HEK293 (cell line): ENCODE results near the gene VARS1.

Experiments used
- BCL11A ChIP-seq: fragments of 450-650 bp; formaldehyde crosslinking; IDR thresholded peaks from 2 replicates; pipeline ENCODE4 v1.5.1; 2016; ENCODE audit warnings: low read depth, missing biosample characterization, missing genetic modification characterization
- FEZF1 ChIP-seq: fragments of 450-650 bp; formaldehyde crosslinking; IDR thresholded peaks from 2 replicates; pipeline ENCODE4 v1.5.1; 2016; ENCODE audit warnings: missing biosample characterization, missing genetic modification characterization
- KLF8 ChIP-seq: fragments of 450-650 bp; formaldehyde crosslinking; IDR thresholded peaks from 2 replicates; pipeline ENCODE4 v1.5.1; 2016; ENCODE audit warnings: missing biosample characterization, missing genetic modification characterization
- PRDM10 ChIP-seq: fragments of 450-650 bp; formaldehyde crosslinking; IDR thresholded peaks from 2 replicates; pipeline ENCODE4 v1.5.1; 2016; ENCODE audit warnings: missing biosample characterization, missing genetic modification characterization
- SETDB1 ChIP-seq: IDR thresholded peaks from one replicate; pipeline ENCODE4 v1.6.1; 2017; ENCODE audit warnings: mild to moderate bottlenecking, low read length, moderate library complexity, mixed read lengths; ENCODE audit not compliant: insufficient read length
- YY1 ChIP-seq: fragments of 450-650 bp; formaldehyde crosslinking; IDR thresholded peaks from 2 replicates; pipeline ENCODE4 v1.5.1; 2018; ENCODE audit warnings: missing biosample characterization, missing genetic modification characterization
- ZFHX2 ChIP-seq: fragments of 450-650 bp; formaldehyde crosslinking; conservative IDR thresholded peaks from 2 replicates; pipeline ENCODE4 v1.5.1; 2016; ENCODE audit warnings: missing biosample characterization, missing genetic modification characterization
- ZFP41 ChIP-seq: fragments of 450-650 bp; formaldehyde crosslinking; IDR thresholded peaks from 2 replicates; pipeline ENCODE4 v1.5.1; 2016; ENCODE audit warnings: missing biosample characterization, missing genetic modification characterization, borderline replicate concordance
- ZNF138 ChIP-seq: fragments of 450-650 bp; formaldehyde crosslinking; IDR thresholded peaks from 2 replicates; pipeline ENCODE4 v1.5.1; 2016; ENCODE audit warnings: missing biosample characterization, missing genetic modification characterization, borderline replicate concordance
- ZNF175 ChIP-seq: fragments of 450-650 bp; formaldehyde crosslinking; IDR thresholded peaks from 2 replicates; pipeline ENCODE4 v1.5.1; 2016; ENCODE audit warnings: missing biosample characterization, missing genetic modification characterization
- ZNF2 ChIP-seq: fragments of 450-650 bp; formaldehyde crosslinking; IDR thresholded peaks from 2 replicates; pipeline ENCODE4 v1.5.1; 2016; ENCODE audit warnings: missing biosample characterization, missing genetic modification characterization
- ZNF311 ChIP-seq: fragments of 450-650 bp; formaldehyde crosslinking; IDR thresholded peaks from 2 replicates; pipeline ENCODE4 v1.5.1; 2017; ENCODE audit warnings: missing biosample characterization, missing genetic modification characterization, borderline replicate concordance
- ZNF324 ChIP-seq: fragments of 450-650 bp; formaldehyde crosslinking; IDR thresholded peaks from 2 replicates; pipeline ENCODE4 v1.5.1; 2016; ENCODE audit warnings: missing biosample characterization, missing genetic modification characterization
- ZNF416 ChIP-seq: fragments of 450-650 bp; formaldehyde crosslinking; IDR thresholded peaks from 2 replicates; pipeline ENCODE4 v1.5.1; 2016; ENCODE audit warnings: missing biosample characterization, missing genetic modification characterization
- ZNF433 ChIP-seq: fragments of 450-650 bp; formaldehyde crosslinking; IDR thresholded peaks from 2 replicates; pipeline ENCODE4 v1.5.1; 2016; ENCODE audit warnings: missing biosample characterization, missing genetic modification characterization, low read depth
- ZNF626 ChIP-seq: fragments of 450-650 bp; sonication (Bioruptor Pico); formaldehyde crosslinking; IDR thresholded peaks from 2 replicates; pipeline ENCODE4 v1.5.1; 2018; ENCODE audit warnings: missing biosample characterization, missing genetic modification characterization, inconsistent platforms
- ZNF629 ChIP-seq: fragments of 450-650 bp; formaldehyde crosslinking; IDR thresholded peaks from 2 replicates; pipeline ENCODE4 v1.5.1; 2017; ENCODE audit warnings: missing biosample characterization, missing genetic modification characterization
- ZNF654 ChIP-seq: fragments of 450-650 bp; formaldehyde crosslinking; IDR thresholded peaks from 2 replicates; pipeline ENCODE4 v1.5.1; 2016; ENCODE audit warnings: low read depth, missing biosample characterization, missing genetic modification characterization
- ZNF777 ChIP-seq: fragments of 450-650 bp; formaldehyde crosslinking; IDR thresholded peaks from 2 replicates; pipeline ENCODE4 v1.5.1; 2017; ENCODE audit warnings: missing biosample characterization, missing genetic modification characterization, borderline replicate concordance
- ZSCAN30 ChIP-seq: fragments of 450-650 bp; IDR thresholded peaks from 2 replicates; pipeline ENCODE4 v1.5.1; 2018; ENCODE audit warnings: missing biosample characterization, mild to moderate bottlenecking, missing genetic modification characterization, moderate library complexity
- TF ChIP-seq, protein P1 (sequence below): fragments of 450-650 bp; formaldehyde crosslinking; IDR thresholded peaks from 2 replicates; pipeline ENCODE4 v1.5.1; 2016; ENCODE audit warnings: missing biosample characterization, missing genetic modification characterization
- TF ChIP-seq, protein P2 (sequence below): fragments of 450-650 bp; formaldehyde crosslinking; IDR thresholded peaks from 2 replicates; pipeline ENCODE4; 2016; ENCODE audit warnings: missing biosample characterization, missing genetic modification characterization

Gene VARS1

DNA sequence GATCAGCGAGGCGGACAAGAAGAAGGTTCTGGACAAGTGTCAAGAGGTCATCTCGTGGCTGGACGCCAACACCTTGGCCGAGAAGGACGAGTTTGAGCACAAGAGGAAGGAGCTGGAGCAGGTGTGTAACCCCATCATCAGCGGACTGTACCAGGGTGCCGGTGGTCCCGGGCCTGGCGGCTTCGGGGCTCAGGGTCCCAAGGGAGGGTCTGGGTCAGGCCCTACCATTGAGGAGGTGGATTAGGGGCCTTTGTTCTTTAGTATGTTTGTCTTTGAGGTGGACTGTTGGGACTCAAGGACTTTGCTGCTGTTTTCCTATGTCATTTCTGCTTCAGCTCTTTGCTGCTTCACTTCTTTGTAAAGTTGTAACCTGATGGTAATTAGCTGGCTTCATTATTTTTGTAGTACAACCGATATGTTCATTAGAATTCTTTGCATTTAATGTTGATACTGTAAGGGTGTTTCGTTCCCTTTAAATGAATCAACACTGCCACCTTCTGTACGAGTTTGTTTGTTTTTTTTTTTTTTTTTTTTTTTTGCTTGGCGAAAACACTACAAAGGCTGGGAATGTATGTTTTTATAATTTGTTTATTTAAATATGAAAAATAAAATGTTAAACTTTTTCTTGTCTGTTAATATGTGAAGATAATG lies 34.2 kb upstream of the VARS1 start (continued):
- TF ChIP-seq, protein P1, sequence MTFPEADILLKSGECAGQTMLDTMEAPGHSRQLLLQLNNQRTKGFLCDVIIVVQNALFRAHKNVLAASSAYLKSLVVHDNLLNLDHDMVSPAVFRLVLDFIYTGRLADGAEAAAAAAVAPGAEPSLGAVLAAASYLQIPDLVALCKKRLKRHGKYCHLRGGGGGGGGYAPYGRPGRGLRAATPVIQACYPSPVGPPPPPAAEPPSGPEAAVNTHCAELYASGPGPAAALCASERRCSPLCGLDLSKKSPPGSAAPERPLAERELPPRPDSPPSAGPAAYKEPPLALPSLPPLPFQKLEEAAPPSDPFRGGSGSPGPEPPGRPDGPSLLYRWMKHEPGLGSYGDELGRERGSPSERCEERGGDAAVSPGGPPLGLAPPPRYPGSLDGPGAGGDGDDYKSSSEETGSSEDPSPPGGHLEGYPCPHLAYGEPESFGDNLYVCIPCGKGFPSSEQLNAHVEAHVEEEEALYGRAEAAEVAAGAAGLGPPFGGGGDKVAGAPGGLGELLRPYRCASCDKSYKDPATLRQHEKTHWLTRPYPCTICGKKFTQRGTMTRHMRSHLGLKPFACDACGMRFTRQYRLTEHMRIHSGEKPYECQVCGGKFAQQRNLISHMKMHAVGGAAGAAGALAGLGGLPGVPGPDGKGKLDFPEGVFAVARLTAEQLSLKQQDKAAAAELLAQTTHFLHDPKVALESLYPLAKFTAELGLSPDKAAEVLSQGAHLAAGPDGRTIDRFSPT (tag by site-specific recombination), result peak; percentile 33; the same call in 1 of the 2 replicates
- no peak for TF ChIP-seq ZSCAN30 (tag by site-specific recombination)
- no peak for TF ChIP-seq ZNF626 (tag by site-specific recombination)
- peak; percentile 15; the same call in 1 of the 2 replicates for TF ChIP-seq FEZF1 (tag by site-specific recombination)
- no peak for TF ChIP-seq ZNF175 (tag by site-specific recombination)
- TF ChIP-seq BCL11A, result 0 out of 2 replicates have a peak, but pooled peaks have one; percentile 51
- TF ChIP-seq, protein P2, sequence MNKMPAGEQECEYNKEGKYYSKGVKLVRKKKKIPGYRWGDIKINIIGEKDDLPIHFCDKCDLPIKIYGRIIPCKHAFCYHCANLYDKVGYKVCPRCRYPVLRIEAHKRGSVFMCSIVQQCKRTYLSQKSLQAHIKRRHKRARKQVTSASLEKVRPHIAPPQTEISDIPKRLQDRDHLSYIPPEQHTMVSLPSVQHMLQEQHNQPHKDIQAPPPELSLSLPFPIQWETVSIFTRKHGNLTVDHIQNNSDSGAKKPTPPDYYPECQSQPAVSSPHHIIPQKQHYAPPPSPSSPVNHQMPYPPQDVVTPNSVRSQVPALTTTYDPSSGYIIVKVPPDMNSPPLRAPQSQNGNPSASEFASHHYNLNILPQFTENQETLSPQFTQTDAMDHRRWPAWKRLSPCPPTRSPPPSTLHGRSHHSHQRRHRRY (tag by site-specific recombination), result peak; percentile 93
- no peak for TF ChIP-seq ZNF416 (tag by site-specific recombination)
- TF ChIP-seq PRDM10 (tag by site-specific recombination), result peak; percentile 97
- no peak for TF ChIP-seq SETDB1
- no peak for TF ChIP-seq ZNF777 (tag by site-specific recombination)
- peak; percentile 48 for TF ChIP-seq ZNF629 (tag by site-specific recombination)
- no peak for TF ChIP-seq YY1
- no peak for TF ChIP-seq ZNF311
- TF ChIP-seq ZFHX2 (tag by site-specific recombination), result no peak
- TF ChIP-seq ZNF654 (tag by site-specific recombination), result peak; percentile 93
- no peak for TF ChIP-seq ZNF138 (tag by site-specific recombination)
- TF ChIP-seq KLF8 (tag by site-specific recombination), result no peak
- TF ChIP-seq ZNF433, result no peak
- TF ChIP-seq ZNF324 (tag by site-specific recombination), result no peak
- no peak for TF ChIP-seq ZFP41 (tag by site-specific recombination)
- peak; percentile 86; the same call in 1 of the 2 replicates for TF ChIP-seq ZNF2 (tag by site-specific recombination)
- TF ChIP-seq, all 188 proteins: peak for 25
